ENCODE measurements around the gene CPPED1.

Gene CPPED1

DNA sequence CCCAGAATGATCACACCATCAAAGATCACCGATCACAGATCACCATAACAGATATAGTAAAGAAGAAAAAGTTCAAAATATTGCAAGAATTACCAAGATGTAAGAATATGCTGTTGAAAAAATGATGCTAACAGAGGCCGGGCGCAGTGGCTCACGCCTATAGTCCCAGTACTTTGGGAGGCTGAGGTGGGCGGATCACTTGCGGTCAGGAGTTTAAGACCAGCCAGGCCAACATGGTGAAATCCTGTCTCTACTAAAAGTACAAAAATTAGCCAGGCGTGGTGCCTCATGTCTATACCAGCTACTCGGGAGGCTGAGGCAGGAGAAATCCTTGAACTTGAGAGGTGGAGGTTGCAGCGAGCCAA lies 53.2 kb downstream of the CPPED1 start:
- no peak for DNase-seq (ENCODE audit: extremely low read depth, low read depth)
- no peak overlapping the region for H3K4me3 ChIP-seq (replicated peaks; ENCODE audit: low read depth, low read length)
- TF ChIP-seq, protein P1, sequence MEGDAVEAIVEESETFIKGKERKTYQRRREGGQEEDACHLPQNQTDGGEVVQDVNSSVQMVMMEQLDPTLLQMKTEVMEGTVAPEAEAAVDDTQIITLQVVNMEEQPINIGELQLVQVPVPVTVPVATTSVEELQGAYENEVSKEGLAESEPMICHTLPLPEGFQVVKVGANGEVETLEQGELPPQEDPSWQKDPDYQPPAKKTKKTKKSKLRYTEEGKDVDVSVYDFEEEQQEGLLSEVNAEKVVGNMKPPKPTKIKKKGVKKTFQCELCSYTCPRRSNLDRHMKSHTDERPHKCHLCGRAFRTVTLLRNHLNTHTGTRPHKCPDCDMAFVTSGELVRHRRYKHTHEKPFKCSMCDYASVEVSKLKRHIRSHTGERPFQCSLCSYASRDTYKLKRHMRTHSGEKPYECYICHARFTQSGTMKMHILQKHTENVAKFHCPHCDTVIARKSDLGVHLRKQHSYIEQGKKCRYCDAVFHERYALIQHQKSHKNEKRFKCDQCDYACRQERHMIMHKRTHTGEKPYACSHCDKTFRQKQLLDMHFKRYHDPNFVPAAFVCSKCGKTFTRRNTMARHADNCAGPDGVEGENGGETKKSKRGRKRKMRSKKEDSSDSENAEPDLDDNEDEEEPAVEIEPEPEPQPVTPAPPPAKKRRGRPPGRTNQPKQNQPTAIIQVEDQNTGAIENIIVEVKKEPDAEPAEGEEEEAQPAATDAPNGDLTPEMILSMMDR (IDR thresholded peaks at IDR 0.05; ENCODE audit: low read depth, low read length, missing control alignments) = no peak

DNA sequence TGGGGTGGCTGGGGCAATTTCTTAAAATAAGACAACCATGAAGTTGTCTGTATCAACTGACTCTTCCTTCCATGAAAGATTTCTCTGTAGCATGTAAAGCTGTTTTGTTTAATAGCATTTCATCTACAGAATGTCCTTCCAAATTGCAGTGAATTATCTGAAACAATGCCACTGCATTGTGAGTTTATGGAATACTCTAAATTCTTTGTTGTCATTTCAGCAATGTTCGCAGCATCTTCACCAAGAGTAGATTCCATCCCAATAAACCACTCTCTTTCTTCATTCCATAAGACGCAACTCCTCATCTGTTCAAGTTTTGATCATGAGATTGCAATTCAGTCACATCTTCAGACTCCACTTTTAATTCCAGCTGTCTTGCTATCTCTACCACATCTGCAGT lies 54.6 kb downstream of the CPPED1 start:
- TF ChIP-seq, protein P1 (IDR thresholded peaks at IDR 0.05; ENCODE audit: low read depth, low read length, missing control alignments) = no peak
- DNase-seq (ENCODE audit: extremely low read depth, low read depth) = no peak
- no peak overlapping the region for H3K4me3 ChIP-seq (replicated peaks; ENCODE audit: low read depth, low read length)

DNA sequence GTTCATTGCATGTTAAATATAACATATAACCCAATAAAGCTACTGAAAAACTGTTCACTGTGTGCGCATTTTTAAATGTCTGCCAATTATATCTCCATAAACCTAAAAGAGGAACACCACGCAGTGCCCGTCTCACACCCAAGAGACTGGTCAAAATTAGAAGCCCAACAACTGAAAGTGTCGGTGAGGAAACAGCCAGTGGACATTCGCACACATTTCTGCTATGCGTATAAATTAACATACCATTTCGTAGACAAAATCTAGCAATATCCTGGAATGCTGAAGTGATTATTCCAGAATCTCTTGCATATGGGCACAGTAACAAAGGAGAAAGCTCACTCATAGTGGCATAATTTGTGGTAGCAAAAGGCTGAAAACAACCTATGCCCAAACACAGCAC lies 55.9 kb downstream of the CPPED1 start:
- TF ChIP-seq, protein P1 (IDR thresholded peaks at IDR 0.05; ENCODE audit: low read depth, low read length, missing control alignments) = no peak
- no peak for DNase-seq (ENCODE audit: extremely low read depth, low read depth)
- no peak overlapping the region for H3K4me3 ChIP-seq (replicated peaks; ENCODE audit: low read depth, low read length)

DNA sequence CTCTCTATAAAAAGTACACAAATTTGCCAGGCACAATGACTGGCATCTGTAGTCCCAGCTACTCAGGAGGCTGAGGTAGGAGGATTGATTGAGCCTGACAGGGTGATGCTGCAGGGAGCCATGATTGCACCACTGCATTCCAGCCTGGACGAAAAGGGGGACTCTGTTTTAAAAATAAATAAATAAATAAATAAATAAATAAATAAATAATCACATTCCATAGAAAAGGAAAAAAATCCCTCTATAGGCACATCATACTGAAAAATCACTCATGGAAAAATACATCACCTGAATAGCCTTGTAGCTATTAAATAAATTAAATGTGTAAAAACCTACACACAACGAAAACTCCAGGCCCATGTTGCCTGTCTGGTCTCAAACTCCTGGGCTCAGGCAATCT lies 56.4 kb downstream of the CPPED1 start:
- no peak overlapping the region for H3K4me3 ChIP-seq (replicated peaks; ENCODE audit: low read depth, low read length)
- TF ChIP-seq, protein P1 (IDR thresholded peaks at IDR 0.05; ENCODE audit: low read depth, low read length, missing control alignments) = no peak
- no peak for DNase-seq (ENCODE audit: extremely low read depth, low read depth)

DNA sequence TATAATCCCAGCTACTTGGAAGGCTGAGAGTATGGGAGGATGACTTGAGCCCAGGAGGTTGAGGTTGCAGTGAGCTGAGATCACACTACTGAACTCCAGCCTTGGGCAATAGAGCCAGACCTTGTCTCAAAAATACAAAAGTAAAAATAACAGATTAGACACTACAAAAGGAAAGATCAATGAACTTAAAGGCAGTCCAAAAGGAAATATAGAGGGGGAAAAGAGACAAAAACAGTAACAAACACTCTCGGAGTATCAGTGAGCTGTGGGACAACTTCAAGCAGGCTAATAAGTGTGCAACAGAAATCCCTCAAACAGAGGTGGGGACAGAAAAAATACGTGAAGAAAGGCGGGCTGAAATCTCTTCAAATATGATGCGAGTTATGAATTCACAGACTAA lies 58.8 kb downstream of the CPPED1 start:
- H3K4me3 ChIP-seq (replicated peaks; ENCODE audit: low read depth, low read length) = no peak overlapping the region
- TF ChIP-seq, protein P1 (IDR thresholded peaks at IDR 0.05; ENCODE audit: low read depth, low read length, missing control alignments) = no peak
- DNase-seq (ENCODE audit: extremely low read depth, low read depth) = no peak

DNA sequence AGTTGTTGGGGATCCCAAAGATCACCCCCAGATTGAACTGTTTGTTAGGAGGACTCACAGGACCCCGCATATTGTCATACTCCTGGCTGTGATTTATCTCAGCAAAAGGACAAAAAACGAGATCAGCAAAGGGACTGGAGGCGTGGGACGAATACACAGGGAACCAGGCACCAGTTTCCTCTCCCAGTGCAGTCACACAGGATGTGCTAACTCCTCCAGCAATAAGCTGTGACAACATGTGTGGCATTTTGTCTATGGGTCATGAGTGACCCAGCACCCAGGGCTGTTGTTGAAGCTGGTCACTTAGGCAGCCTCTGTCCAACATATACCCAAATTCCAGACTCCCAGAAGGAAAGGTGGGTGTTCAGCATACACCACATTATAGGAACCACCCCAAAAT lies 60.9 kb downstream of the CPPED1 start:
- no peak for DNase-seq (ENCODE audit: extremely low read depth, low read depth)
- TF ChIP-seq, protein P1 (IDR thresholded peaks at IDR 0.05; ENCODE audit: low read depth, low read length, missing control alignments) = no peak
- no peak overlapping the region for H3K4me3 ChIP-seq (replicated peaks; ENCODE audit: low read depth, low read length)

DNA sequence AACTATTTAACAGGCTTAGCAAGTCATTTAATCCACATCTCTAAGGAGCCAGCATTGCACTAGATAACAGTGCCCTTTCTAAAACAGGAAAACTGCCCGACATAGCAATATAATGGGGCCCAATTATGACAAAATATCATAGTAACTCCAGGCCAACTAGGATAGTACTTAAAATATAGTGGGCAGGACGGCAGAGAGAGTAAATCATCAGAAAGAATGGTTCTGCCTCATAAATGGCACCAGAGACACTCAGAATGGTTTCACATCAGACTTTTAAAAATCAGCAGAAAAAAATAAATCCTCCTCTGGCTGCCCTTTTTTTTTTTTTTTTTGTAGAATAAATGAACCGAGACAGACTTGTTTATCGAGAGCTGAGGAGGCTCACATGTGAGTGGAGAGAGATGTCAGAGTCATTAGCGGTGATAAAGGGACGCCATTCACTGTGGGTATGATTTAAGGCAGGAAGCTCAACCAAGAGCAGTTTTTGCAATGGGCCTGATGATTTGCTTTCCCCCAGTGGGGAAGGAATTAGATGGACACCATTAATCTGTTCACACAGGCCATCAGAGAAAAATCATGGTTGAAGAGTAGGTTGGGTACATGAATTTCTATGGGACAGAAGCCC lies 62.6 kb downstream of the CPPED1 start:
- TF ChIP-seq, protein P1 (IDR thresholded peaks at IDR 0.05; ENCODE audit: low read depth, low read length, missing control alignments) = no peak
- no peak for DNase-seq (ENCODE audit: extremely low read depth, low read depth)
- no peak overlapping the region for H3K4me3 ChIP-seq (replicated peaks; ENCODE audit: low read depth, low read length)
